Gastroesophageal sphincter (tissue), 4 donors: Measurements from ENCODE around the gene ZSWIM1. TPM values are rescaled to one million over a fixed set of nuclear protein-coding genes. Genes with fewer than 3 reads are reported as not detected.

Experiments
- ATAC-seq: fragments of 150-250 bp; one replicate; pipeline ENCODE4 v1.9.1; 2016; ENCODE audit warnings: mild to moderate bottlenecking, moderate library complexity
- H3K27ac ChIP-seq, 4 donors: fragments of 200-600 bp; sonication (generic) in 3 of 4; 1 replicate in 3 of 4; 2 replicates in 1 of 4; pipeline ENCODE4 v1.5.1; 2016 to 2019
- H3K27me3 ChIP-seq: fragments of 200-600 bp; sonication (generic); one replicate; pipeline ENCODE4 v1.5.1; 2019
- H3K36me3 ChIP-seq, 2 donors: fragments of 200-600 bp; sonication (generic); one replicate each; pipeline ENCODE4 v1.5.1; 2019; ENCODE audit warnings: control low read depth in 1 of 2
- H3K4me1 ChIP-seq, 3 donors: fragments of 200-600 bp; sonication (generic); 1 replicate in 2 of 3; 2 replicates in 1 of 3; pipeline ENCODE4 v1.5.1; 2016 to 2019; ENCODE audit warnings: control low read depth in 2 of 3
- H3K4me3 ChIP-seq, 2 donors: fragments of 200-600 bp; sonication (generic); one replicate each; pipeline ENCODE4 v1.5.1; 2019; ENCODE audit warnings: mild to moderate bottlenecking in 1 of 2, moderate library complexity in 1 of 2
- H3K9me3 ChIP-seq, 3 donors: fragments of 200-600 bp; sonication (generic); one replicate each; pipeline ENCODE4 v1.5.1; 2017 to 2019; ENCODE audit warnings: control low read depth in 2 of 3
- EP300 ChIP-seq: sonication (generic); formaldehyde crosslinking; IDR thresholded peaks from one replicate; pipeline ENCODE4 v1.6.1; 2017; ENCODE audit warnings: antibody characterized with exemption, mild to moderate bottlenecking
- POLR2A ChIP-seq, 2 donors: fragments of 450-650 bp; IDR thresholded peaks; one replicate each; pipeline ENCODE4 v1.6.1; 2017; ENCODE audit warnings: antibody characterized with exemption in 2 of 2, mild to moderate bottlenecking in 2 of 2, moderate library complexity in 1 of 2
- POLR2AphosphoS5 ChIP-seq: sonication (generic); formaldehyde crosslinking; IDR thresholded peaks from one replicate; pipeline ENCODE4 v1.6.1; 2017; ENCODE audit warnings: antibody characterized with exemption
- WGBS, 2 donors: methylation state at CpG; one replicate each; pipeline ENCODE4 v1.1.5; 2018; ENCODE audit warnings: low coverage in 1 of 2; 5-methylcytosine and 5-hydroxymethylcytosine counted together
- total RNA-seq, 4 donors: library from RNA; depleted of rRNA; stranded (reverse); fragments of >200 nt; gene quantifications; one replicate each; pipeline ENCODE4 v1.1.0, GENCODE V29; 2016
- TF ChIP-seq, protein P1 (sequence below), 4 experiments: fragments of 200-600 bp in 2 of 4; fragments of 450-650 bp in 2 of 4; sonication (generic) in 1 of 4; IDR thresholded peaks; one replicate each; pipeline ENCODE4 v1.5.1; 2017 to 2019; ENCODE audit warnings: antibody characterized with exemption in 4 of 4, mild to moderate bottlenecking in 2 of 4, moderate library complexity in 2 of 4

ZSWIM1 gene
- total RNA-seq, 4 donors from 2014 or later: 6.6 to 11.9 (median 9.1) TPM

DNA sequence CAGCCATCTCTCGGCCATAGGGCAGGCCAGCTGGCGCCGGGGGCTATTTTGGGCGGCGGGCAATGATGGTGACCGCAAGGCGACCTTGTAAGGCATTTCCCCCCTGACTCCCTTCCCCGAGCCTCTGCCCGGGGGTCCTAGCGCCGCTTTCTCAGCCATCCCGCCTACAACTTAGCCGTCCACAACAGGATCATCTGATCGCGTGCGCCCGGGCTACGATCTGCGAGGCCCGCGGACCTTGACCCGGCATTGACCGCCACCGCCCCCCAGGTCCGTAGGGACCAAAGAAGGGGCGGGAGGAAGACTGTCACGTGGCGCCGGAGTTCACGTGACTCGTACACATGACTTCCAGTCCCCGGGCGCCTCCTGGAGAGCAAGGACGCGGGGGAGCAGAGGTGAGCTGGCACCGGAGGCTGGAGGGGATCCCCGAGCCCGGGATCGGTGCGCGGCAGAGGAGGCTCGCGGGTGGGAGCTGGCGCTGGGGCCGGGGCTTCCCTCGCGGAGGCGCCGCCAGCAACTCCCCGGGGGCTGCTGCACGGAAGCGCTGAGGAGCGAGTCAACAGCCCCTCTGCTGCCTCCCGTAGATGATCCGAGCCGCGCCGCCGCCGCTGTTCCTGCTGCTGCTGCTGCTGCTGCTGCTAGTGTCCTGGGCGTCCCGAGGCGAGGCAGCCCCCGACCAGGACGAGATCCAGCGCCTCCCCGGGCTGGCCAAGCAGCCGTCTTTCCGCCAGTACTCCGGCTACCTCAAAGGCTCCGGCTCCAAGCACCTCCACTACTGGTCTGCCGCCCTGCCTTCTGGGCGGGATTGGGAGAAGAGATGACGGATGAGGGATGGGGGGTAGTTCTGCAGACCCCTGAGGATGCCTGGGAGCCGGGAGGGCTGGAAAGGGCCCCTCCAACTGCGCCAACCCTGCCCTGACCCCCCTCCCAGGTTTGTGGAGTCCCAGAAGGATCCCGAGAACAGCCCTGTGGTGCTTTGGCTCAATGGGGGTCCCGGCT, 10.3 kb downstream of the ZSWIM1 start, which contains the start of the genes CTSA and NEURL2:
Gene CTSA (plus strand): TSS at position 351 of the 999 bp plus-strand sequence. CDS start 234 bp downstream, at position 585.
Gene NEURL2 (minus strand): TSS at position 224 of the 999 bp plus-strand sequence. CDS start 217 bp downstream, at position 7.
- peak; percentile 85 for ATAC-seq
- TF ChIP-seq EP300 (no peak), POLR2AphosphoS5 (peak; percentile 90), POLR2A (IDR thresholded peaks at IDR 0.05) (peak; percentile 32 to 64)
- TF ChIP-seq, protein P1, sequence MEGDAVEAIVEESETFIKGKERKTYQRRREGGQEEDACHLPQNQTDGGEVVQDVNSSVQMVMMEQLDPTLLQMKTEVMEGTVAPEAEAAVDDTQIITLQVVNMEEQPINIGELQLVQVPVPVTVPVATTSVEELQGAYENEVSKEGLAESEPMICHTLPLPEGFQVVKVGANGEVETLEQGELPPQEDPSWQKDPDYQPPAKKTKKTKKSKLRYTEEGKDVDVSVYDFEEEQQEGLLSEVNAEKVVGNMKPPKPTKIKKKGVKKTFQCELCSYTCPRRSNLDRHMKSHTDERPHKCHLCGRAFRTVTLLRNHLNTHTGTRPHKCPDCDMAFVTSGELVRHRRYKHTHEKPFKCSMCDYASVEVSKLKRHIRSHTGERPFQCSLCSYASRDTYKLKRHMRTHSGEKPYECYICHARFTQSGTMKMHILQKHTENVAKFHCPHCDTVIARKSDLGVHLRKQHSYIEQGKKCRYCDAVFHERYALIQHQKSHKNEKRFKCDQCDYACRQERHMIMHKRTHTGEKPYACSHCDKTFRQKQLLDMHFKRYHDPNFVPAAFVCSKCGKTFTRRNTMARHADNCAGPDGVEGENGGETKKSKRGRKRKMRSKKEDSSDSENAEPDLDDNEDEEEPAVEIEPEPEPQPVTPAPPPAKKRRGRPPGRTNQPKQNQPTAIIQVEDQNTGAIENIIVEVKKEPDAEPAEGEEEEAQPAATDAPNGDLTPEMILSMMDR (IDR thresholded peaks at IDR 0.05): peak in 1 of 4 experiments; percentile 46
- WGBS, 2 donors: no CpG with 5 or more reads among the region's 78 CpGs
- no peaks in the 10 kb centered on the region for H3K27me3 ChIP-seq
- H3K27ac ChIP-seq: peak within 1 kb of the TSS; percentile 76 to 96 (median 91)
- peaks cover 0 to 68% of the 10 kb centered on the region in 2 donors for H3K36me3 ChIP-seq
- no peaks in the 10 kb centered on the region for H3K9me3 ChIP-seq
- H3K4me3 ChIP-seq: peak within 1 kb of the TSS; percentile 64 to 92
- peaks cover 0 to 52% (median 20%) of the 10 kb centered on the region in 3 donors for H3K4me1 ChIP-seq

DNA sequence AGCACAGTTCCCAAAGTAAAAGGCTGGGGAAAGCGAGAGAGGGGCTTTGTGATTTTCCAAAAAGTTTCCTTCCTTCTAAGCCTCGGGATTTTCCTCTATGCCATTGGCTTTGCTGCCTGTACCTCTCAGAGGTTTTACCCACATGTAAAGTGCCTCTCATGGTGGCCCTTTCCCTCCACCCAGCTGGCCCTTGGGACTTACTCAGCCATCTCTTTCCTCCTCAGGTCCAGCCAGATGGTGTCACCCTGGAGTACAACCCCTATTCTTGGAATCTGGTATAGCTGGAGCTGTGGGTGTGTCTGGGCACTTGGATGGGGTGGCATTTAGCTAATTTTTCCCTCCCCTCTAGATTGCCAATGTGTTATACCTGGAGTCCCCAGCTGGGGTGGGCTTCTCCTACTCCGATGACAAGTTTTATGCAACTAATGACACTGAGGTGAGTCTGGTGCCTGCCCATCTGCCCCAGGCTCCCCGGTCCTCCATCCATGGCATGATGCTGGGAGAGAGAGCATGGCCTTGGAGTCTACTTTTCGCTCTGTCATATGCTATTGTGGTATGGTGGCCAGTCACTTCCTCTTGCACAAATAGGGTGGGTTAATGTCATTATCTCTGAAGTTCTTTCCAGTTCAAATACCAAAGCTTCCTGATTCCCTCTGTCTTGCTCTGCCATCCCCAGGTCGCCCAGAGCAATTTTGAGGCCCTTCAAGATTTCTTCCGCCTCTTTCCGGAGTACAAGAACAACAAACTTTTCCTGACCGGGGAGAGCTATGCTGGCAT, 11.2 kb downstream of the ZSWIM1 start:
- Histone ChIP-seq H3K4me3 (peak overlapping the region; percentile 64 to 92), H3K4me1 (peaks cover 0 to 52% (median 20%) of the 10 kb centered on the region in 3 donors), H3K9me3 (no peaks in the 10 kb centered on the region), H3K27me3 (no peaks in the 10 kb centered on the region), H3K27ac (peak overlapping the region in 2 of 4 donors; percentile 88 to 94), H3K36me3 (peaks cover 0 to 68% of the 10 kb centered on the region in 2 donors)
- no peak for ATAC-seq
- TF ChIP-seq POLR2AphosphoS5 (no peak), POLR2A (IDR thresholded peaks at IDR 0.05) (no peak), EP300 (no peak)
- TF ChIP-seq, protein P1 (IDR thresholded peaks at IDR 0.05): no peak
- 60 to 89% methylated on average over 3 to 7 of the region's 9 CpGs for WGBS, 2 donors

DNA sequence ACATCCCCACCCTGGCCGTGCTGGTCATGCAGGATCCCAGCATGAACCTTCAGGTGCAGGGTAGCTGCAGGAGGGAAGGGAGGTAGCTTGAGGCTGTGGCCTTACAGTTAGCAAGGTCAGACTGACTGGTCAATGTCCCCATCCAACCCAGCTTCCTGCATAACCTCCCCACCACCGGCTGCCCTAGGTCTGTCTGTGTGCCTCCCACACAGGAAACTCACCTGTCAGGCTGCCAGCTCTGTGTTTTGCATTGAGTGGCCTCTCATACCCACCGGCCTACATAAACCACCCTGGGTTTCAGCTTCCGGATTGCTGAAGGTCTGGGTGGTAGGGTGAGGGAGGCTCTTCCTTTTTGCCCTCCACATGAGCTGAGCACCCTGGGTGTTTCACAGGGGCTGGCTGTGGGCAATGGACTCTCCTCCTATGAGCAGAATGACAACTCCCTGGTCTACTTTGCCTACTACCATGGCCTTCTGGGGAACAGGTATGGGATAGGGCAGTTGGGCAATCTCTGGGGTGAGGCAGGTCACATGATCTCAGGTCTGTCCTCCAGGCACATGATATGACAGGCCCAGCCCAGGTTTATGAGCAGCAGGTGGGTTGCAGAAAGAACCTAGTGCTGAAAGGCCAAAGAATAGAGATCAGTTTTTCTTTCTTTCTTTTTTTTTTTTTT, 11.9 kb downstream of the ZSWIM1 start:
- WGBS, 2 donors: 60 to 100% methylated on average over 1 to 2 of the region's 4 CpGs
- peaks cover 0 to 68% of the 10 kb centered on the region in 2 donors for H3K36me3 ChIP-seq

DNA sequence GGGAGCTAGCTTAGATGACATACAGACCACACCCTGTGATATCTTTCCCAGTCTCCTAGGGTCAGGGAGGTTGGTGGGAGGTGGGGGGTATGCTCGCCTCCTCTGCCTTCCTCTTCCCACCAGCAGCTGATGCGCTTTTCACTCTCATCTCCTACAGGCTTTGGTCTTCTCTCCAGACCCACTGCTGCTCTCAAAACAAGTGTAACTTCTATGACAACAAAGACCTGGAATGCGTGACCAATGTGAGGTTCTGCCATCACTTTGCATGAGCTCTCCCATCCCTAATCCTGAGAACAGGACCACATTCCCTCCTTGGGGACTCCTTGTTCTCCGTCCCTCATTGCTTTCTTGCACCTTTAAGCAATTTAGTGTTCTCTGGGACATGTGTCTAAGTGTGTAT, 12.8 kb downstream of the ZSWIM1 start:
- peaks cover 0 to 68% of the 10 kb centered on the region in 2 donors for H3K36me3 ChIP-seq
- no peak for ATAC-seq
- no peaks in the 10 kb centered on the region for H3K27me3 ChIP-seq
- H3K4me3 ChIP-seq: no peak overlapping the region
- TF ChIP-seq POLR2AphosphoS5: no peak
- no peak for TF ChIP-seq EP300
- TF ChIP-seq POLR2A (IDR thresholded peaks at IDR 0.05): no peak
- no peaks in the 10 kb centered on the region for H3K9me3 ChIP-seq
- no peak overlapping the region for H3K27ac ChIP-seq
- H3K4me1 ChIP-seq: peaks cover 0 to 43% (median 20%) of the 10 kb centered on the region in 3 donors
- 93% methylated on average over 4 of the region's 4 CpGs; no CpG with 5 or more reads in 1 of the 2 donors for WGBS, 2 donors

More for the DNA sequence above, 11.9 kb downstream of the ZSWIM1 start:
- Histone ChIP-seq H3K4me3 (no peak overlapping the region), H3K4me1 (peaks cover 0 to 51% (median 20%) of the 10 kb centered on the region in 3 donors), H3K9me3 (no peaks in the 10 kb centered on the region), H3K27ac (no peak overlapping the region), H3K27me3 (no peaks in the 10 kb centered on the region)
- ATAC-seq: no peak
- TF ChIP-seq POLR2A (IDR thresholded peaks at IDR 0.05) (no peak), POLR2AphosphoS5 (no peak), EP300 (no peak)
- TF ChIP-seq, protein P1 (IDR thresholded peaks at IDR 0.05): no peak
